Ovary (tissue), 9 donors: ENCODE data around the gene RAPGEFL1. TPM values are rescaled to one million over a fixed set of nuclear protein-coding genes. Genes with fewer than 3 reads are reported as not detected.
"Not testable (repeated sequence)": the region's sequence is repeated elsewhere in the genome, so short reads cannot be mapped to it uniquely, and the experiment has no call there.

Source experiments
- DNase-seq, 5 donors: peaks; one replicate each; pipeline ENCODE4 v3.0.0-alpha.2; 2019 to 2020
- H3K27ac ChIP-seq, 2 donors: fragments of 200-600 bp; one replicate each; pipeline versions ENCODE4 v1.5.1 to v1.8.0; 2019 to 2022
- H3K27me3 ChIP-seq: fragments of 200-600 bp; one replicate; pipeline ENCODE4 v1.8.0; 2022
- H3K36me3 ChIP-seq: fragments of 200-600 bp; sonication (generic); one replicate; pipeline ENCODE4 v1.5.1; 2019
- H3K4me1 ChIP-seq: one replicate; pipeline ENCODE4 v1.8.1; 2013; ENCODE audit warnings: mild to moderate bottlenecking, moderate library complexity; ENCODE audit not compliant: insufficient read depth
- H3K4me3 ChIP-seq: fragments of 200-600 bp; sonication (generic); one replicate; pipeline ENCODE4 v1.5.1; 2017
- H3K9me3 ChIP-seq, 2 donors: fragments of 200-600 bp in 1 of 2; sonication (generic) in 1 of 2; one replicate each; pipeline versions ENCODE4 v1.5.1 to v1.8.1; 2013 to 2019; ENCODE audit warnings: mild to moderate bottlenecking in 1 of 2, moderate library complexity in 1 of 2
- EP300 ChIP-seq: sonication (generic); formaldehyde crosslinking; IDR thresholded peaks from one replicate; pipeline ENCODE4 v1.6.1; 2017; ENCODE audit warnings: antibody characterized with exemption
- POLR2A ChIP-seq: fragments of 450-650 bp; IDR thresholded peaks from one replicate; pipeline ENCODE4 v1.6.1; 2017; ENCODE audit warnings: antibody characterized with exemption, mild to moderate bottlenecking, moderate library complexity
- WGBS, 3 donors: extraction: QIAGEN DNeasy Blood & Tissue Kit in 1 of 3; methylation state at CpG; one replicate each; pipeline versions ENCODE4 v1.1.5 to v1.1.7; 2013 to 2017; 5-methylcytosine and 5-hydroxymethylcytosine counted together
- intact Hi-C, 4 donors: fragments of 100-400 bp; cut with DNase I; formaldehyde crosslinking; loops; one replicate each; pipeline versions ENCODE4 v1.11.0 to v1.15.1; 2022 to 2023
- polyA plus RNA-seq, 2 donors: library from polyadenylated mRNA; stranded (reverse); fragments of 200-250 nt in 1 of 2; fragments of 350-450 nt in 1 of 2; fragmentation: Illumina TruSeq in 1 of 2; extraction: RNeasy Lipid Tissue Mini Kit (QIAGEN cat#74804) in 1 of 2; gene quantifications; one replicate each; pipeline ENCODE4 v1.2.3, GENCODE V29; 2013 to 2014
- total RNA-seq, 7 donors: library from RNA; depleted of rRNA in 2 of 7; stranded (reverse); fragments of >200 nt in 2 of 7; fragmentation: NEBNext Ultra II Directional in 3 of 7; extraction: Animal tissue kit (Norgen Biotek cat#: 25700) in 3 of 7; gene quantifications; one replicate each; pipeline versions ENCODE4 v1.1.0 to v1.2.4, GENCODE V29; 2016 to 2023
- TF ChIP-seq, protein P1 (sequence below), 3 donors: fragments of 450-650 bp in 2 of 3; fragments of 200-600 bp in 1 of 3; IDR thresholded peaks; one replicate each; pipeline versions ENCODE4 v1.5.1 to v1.8.0; 2016 to 2022; ENCODE audit warnings: antibody characterized with exemption in 3 of 3, mild to moderate bottlenecking in 1 of 3
- donor health status: DM: no; HTN: no; CAD: no; lungs with moderate emphysema.
- donor health status: DM: no; HTN: no; CAD: no.
- donor health status: Bipolar disorder and iron deficiency.
- donor health status: DM: yes; HTN: yes; CAD: no.
- donor health status: DM: no; HTN: no; CAD: no.
- donor health status: DM: yes; HTN: yes; CAD: no.

The RAPGEFL1 gene
- total and polyA plus RNA-seq, 9 donors: 1.4 to 9.1 (median 5.3) TPM

DNA sequence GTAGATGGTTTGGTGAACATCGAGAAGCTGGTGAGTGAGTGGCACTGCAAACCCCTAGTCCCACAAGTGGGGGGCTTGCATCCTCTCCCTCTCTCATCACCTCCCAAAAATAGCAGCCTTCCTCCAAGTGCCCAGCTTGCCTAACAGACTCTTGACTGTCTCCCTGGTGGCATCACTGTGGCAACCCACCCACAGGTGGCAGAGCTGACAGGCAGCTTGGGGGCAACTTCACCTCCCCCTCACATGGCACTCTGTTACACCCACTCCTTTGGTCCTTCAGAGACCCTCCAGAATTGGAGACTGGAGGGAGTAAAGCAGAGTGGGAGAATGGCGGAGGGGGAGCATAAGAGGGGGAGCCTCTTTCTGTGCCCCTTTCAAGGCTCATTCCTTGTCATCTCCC lies 15.7 kb downstream of the RAPGEFL1 start:
- no peak for DNase-seq
- no peak for TF ChIP-seq EP300
- TF ChIP-seq, protein P1, sequence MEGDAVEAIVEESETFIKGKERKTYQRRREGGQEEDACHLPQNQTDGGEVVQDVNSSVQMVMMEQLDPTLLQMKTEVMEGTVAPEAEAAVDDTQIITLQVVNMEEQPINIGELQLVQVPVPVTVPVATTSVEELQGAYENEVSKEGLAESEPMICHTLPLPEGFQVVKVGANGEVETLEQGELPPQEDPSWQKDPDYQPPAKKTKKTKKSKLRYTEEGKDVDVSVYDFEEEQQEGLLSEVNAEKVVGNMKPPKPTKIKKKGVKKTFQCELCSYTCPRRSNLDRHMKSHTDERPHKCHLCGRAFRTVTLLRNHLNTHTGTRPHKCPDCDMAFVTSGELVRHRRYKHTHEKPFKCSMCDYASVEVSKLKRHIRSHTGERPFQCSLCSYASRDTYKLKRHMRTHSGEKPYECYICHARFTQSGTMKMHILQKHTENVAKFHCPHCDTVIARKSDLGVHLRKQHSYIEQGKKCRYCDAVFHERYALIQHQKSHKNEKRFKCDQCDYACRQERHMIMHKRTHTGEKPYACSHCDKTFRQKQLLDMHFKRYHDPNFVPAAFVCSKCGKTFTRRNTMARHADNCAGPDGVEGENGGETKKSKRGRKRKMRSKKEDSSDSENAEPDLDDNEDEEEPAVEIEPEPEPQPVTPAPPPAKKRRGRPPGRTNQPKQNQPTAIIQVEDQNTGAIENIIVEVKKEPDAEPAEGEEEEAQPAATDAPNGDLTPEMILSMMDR (IDR thresholded peaks at IDR 0.05): no peak
- no peak for TF ChIP-seq POLR2A
- intact Hi-C loops: loop anchor here in 1 of 4 donors (10.0 kb wide), 1 partner anchor 162 kb away; no protein-coding TSS in a partner anchor
- Histone ChIP-seq H3K36me3 (no peaks in the 10 kb centered on the region), H3K27ac (no peak overlapping the region), H3K27me3 (no peaks in the 10 kb centered on the region), H3K4me1 (peaks cover 5% of the 10 kb centered on the region), H3K9me3 (no peaks in the 10 kb centered on the region), H3K4me3 (no peak overlapping the region)
- WGBS, 3 donors: 93 to 100% (median 95%) methylated on average over 2 of the region's 2 CpGs

DNA sequence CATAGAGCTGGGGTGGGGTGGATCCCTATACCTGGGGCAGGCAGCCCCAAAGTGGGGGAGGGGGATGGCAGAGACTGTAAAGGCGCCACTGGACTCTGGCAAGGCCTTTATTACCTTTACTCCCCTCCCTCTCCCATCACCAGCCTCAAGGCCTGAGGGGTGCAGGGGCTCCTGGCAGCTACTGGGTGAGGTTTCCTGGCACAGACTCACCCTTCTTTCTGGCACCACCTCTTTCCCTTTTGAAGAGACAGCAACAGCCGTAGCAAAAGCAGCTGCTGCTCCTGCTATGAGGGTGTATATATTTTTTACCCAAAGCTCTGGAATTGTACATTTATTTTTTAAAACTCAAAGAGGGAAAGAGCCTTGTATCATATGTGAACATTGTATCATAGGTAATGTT lies 17.6 kb downstream of the RAPGEFL1 start:
- intact Hi-C loops: loop anchor here in 1 of 4 donors (10.0 kb wide), 1 partner anchor 160 kb away; no protein-coding TSS in a partner anchor
- Histone ChIP-seq H3K4me3 (no peak overlapping the region), H3K9me3 (no peaks in the 10 kb centered on the region), H3K27me3 (no peaks in the 10 kb centered on the region), H3K36me3 (no peaks in the 10 kb centered on the region), H3K27ac (no peak overlapping the region), H3K4me1 (peaks cover 5% of the 10 kb centered on the region)
- DNase-seq: no peak
- TF ChIP-seq EP300: no peak
- TF ChIP-seq POLR2A: no peak
- TF ChIP-seq, protein P1 (IDR thresholded peaks at IDR 0.05): no peak
- WGBS, 3 donors: 66 to 80% (median 75%) methylated on average over 2 of the region's 2 CpGs

DNA sequence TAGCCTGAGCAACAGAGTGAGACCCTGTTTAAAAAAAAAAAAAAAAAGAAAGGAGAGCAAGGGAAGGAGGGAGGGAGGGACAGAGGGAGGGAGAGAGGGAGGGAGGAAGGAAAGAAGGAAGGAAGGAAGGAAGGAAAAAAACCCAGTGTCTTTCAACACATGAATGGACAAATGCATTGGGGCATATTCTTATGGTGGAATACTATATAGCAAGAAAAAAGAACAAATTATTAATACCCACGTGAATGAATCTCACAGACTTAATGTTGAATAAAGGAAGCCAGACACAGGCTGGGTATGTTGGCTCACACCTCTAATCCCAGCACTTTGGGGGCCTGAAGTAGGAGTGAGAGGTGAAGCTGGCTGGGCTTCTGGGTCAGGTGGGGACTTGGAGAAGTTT lies 20.3 kb downstream of the RAPGEFL1 start:
- intact Hi-C loops: loop anchor here in 1 of 4 donors (10.0 kb wide), 1 partner anchor 157 kb away; no protein-coding TSS in a partner anchor
- H3K27me3 ChIP-seq: no peaks in the 10 kb centered on the region
- TF ChIP-seq EP300: no peak
- TF ChIP-seq POLR2A: no peak
- TF ChIP-seq, protein P1 (IDR thresholded peaks at IDR 0.05): no peak
- no peak overlapping the region for H3K27ac ChIP-seq
- H3K4me3 ChIP-seq: no peak overlapping the region
- no peak for DNase-seq
- no peaks in the 10 kb centered on the region for H3K9me3 ChIP-seq
- H3K4me1 ChIP-seq: no peaks in the 10 kb centered on the region
- no peaks in the 10 kb centered on the region for H3K36me3 ChIP-seq
- 66 to 81% (median 70%) methylated on average over 1 of the region's 1 CpG for WGBS, 3 donors

- not testable (repeated sequence) for H3K4me3 ChIP-seq, H3K4me1 ChIP-seq, DNase-seq, H3K27me3 ChIP-seq, H3K27ac ChIP-seq, H3K9me3 ChIP-seq, H3K36me3 ChIP-seq
- WGBS, 3 donors: 58 to 68% (median 58%) methylated on average over 8 of the region's 8 CpGs
- intact Hi-C loops: loop anchor here in 1 of 4 donors (10.0 kb wide), 1 partner anchor 157 kb away; no protein-coding TSS in a partner anchor
Measured at GRCh38 chr17:40197965-40198456, 20.7 kb downstream of the RAPGEFL1 start.

- no peaks in the 10 kb centered on the region for H3K4me1 ChIP-seq
- no peak for DNase-seq
- no peaks in the 10 kb centered on the region for H3K36me3 ChIP-seq
- no peaks in the 10 kb centered on the region for H3K9me3 ChIP-seq
- TF ChIP-seq EP300: no peak
- TF ChIP-seq, protein P1 (IDR thresholded peaks at IDR 0.05): no peak
- TF ChIP-seq POLR2A: no peak
- no peaks in the 10 kb centered on the region for H3K27me3 ChIP-seq
- intact Hi-C loops: loop anchor here in 1 of 4 donors (10.0 kb wide), 1 partner anchor 156 kb away; no protein-coding TSS in a partner anchor
- H3K27ac ChIP-seq: no peak overlapping the region
- H3K4me3 ChIP-seq: no peak overlapping the region
- WGBS, 3 donors: 78 to 85% (median 79%) methylated on average over 5 of the region's 5 CpGs
Measured at GRCh38 chr17:40198576-40198975, 21.3 kb downstream of the RAPGEFL1 start.
